ENCODE measurements around the gene RPS27L. TPM values are rescaled to one million over a fixed set of nuclear protein-coding genes. Genes with fewer than 3 reads are reported as not detected.

The RPS27L gene
- total RNA-seq, 3 donors from 2014 or later: 121 to 200 (median 152) TPM

GRCh38 chr15:63118854-63119253, 38.4 kb downstream of the RPS27L start:
- Histone ChIP-seq H3K4me1 (peaks cover 0 to 6% of the 10 kb centered on the region in 2 donors), H3K4me3 (no peak overlapping the region), H3K27me3 (no peaks in the 10 kb centered on the region), H3K27ac (no peak overlapping the region), H3K9me3 (no peaks in the 10 kb centered on the region), H3K36me3 (no peaks in the 10 kb centered on the region)
- TF ChIP-seq CTCF (IDR thresholded peaks at IDR 0.05): no peak
- TF ChIP-seq POLR2A (IDR thresholded peaks at IDR 0.05): no peak
- no peak for TF ChIP-seq POLR2AphosphoS5 (IDR thresholded peaks at IDR 0.05)
- no peak for DNase-seq (ENCODE audit: low spot score in 2 of 2)
- intact Hi-C loops (cut with DNase I; ENCODE audit: low total_unique reads): no loop called here

GRCh38 chr15:63114465-63114864, 42.8 kb downstream of the RPS27L start:
- Histone ChIP-seq H3K27me3 (no peaks in the 10 kb centered on the region), H3K9me3 (no peaks in the 10 kb centered on the region), H3K4me3 (no peak overlapping the region), H3K36me3 (no peaks in the 10 kb centered on the region), H3K27ac (no peak overlapping the region), H3K4me1 (no peaks in the 10 kb centered on the region)
- no peak for TF ChIP-seq POLR2A (IDR thresholded peaks at IDR 0.05)
- TF ChIP-seq POLR2AphosphoS5 (IDR thresholded peaks at IDR 0.05): no peak
- TF ChIP-seq CTCF (IDR thresholded peaks at IDR 0.05): no peak
- no peak for DNase-seq (ENCODE audit: low spot score in 2 of 2)
- intact Hi-C loops (cut with DNase I; ENCODE audit: low total_unique reads): no loop called here

GRCh38 chr15:63112871-63113270, 44.4 kb downstream of the RPS27L start:
- H3K27ac ChIP-seq: no peak overlapping the region
- TF ChIP-seq POLR2A (IDR thresholded peaks at IDR 0.05) (no peak), CTCF (IDR thresholded peaks at IDR 0.05) (no peak), POLR2AphosphoS5 (IDR thresholded peaks at IDR 0.05) (no peak)
- no peak for DNase-seq (ENCODE audit: low spot score in 2 of 2)
- no peaks in the 10 kb centered on the region for H3K27me3 ChIP-seq
- intact Hi-C loops (cut with DNase I; ENCODE audit: low total_unique reads): loop anchor here (2.0 kb wide), 1 partner anchor 110 kb away; no protein-coding TSS in a partner anchor
- H3K4me1 ChIP-seq: no peaks in the 10 kb centered on the region
- no peaks in the 10 kb centered on the region for H3K9me3 ChIP-seq
- H3K4me3 ChIP-seq: no peak overlapping the region
- no peaks in the 10 kb centered on the region for H3K36me3 ChIP-seq

- no peak for DNase-seq (ENCODE audit: low spot score in 2 of 2)
- no peak for TF ChIP-seq CTCF (IDR thresholded peaks at IDR 0.05)
- TF ChIP-seq POLR2A (IDR thresholded peaks at IDR 0.05): no peak
- no peak for TF ChIP-seq POLR2AphosphoS5 (IDR thresholded peaks at IDR 0.05)
- no peaks in the 10 kb centered on the region for H3K27me3 ChIP-seq
- no peaks in the 10 kb centered on the region for H3K36me3 ChIP-seq
- intact Hi-C loops (cut with DNase I; ENCODE audit: low total_unique reads): no loop called here
- H3K27ac ChIP-seq: no peak overlapping the region
- H3K4me3 ChIP-seq: no peak overlapping the region
- no peaks in the 10 kb centered on the region for H3K4me1 ChIP-seq
- no peaks in the 10 kb centered on the region for H3K9me3 ChIP-seq
Observed at GRCh38 chr15:63111481-63111880, 45.8 kb downstream of the RPS27L start.

GRCh38 chr15:63110428-63111026, 46.8 kb downstream of the RPS27L start:
- H3K36me3 ChIP-seq: no peaks in the 10 kb centered on the region
- intact Hi-C loops (cut with DNase I; ENCODE audit: low total_unique reads): no loop called here
- no peaks in the 10 kb centered on the region for H3K9me3 ChIP-seq
- no peaks in the 10 kb centered on the region for H3K4me1 ChIP-seq
- no peak for DNase-seq (ENCODE audit: low spot score in 2 of 2)
- TF ChIP-seq POLR2AphosphoS5 (IDR thresholded peaks at IDR 0.05): no peak
- no peak for TF ChIP-seq POLR2A (IDR thresholded peaks at IDR 0.05)
- no peak for TF ChIP-seq CTCF (IDR thresholded peaks at IDR 0.05)
- no peak overlapping the region for H3K27ac ChIP-seq
- H3K27me3 ChIP-seq: no peaks in the 10 kb centered on the region
- H3K4me3 ChIP-seq: no peak overlapping the region
